Measurements from ENCODE around the gene HLA-DQA1. TPM values are rescaled to one million over a fixed set of nuclear protein-coding genes. Genes with fewer than 3 reads are reported as not detected.

HLA-DQA1 gene
- total RNA-seq, 1 experiment from 2014 or later = not detected

DNA sequence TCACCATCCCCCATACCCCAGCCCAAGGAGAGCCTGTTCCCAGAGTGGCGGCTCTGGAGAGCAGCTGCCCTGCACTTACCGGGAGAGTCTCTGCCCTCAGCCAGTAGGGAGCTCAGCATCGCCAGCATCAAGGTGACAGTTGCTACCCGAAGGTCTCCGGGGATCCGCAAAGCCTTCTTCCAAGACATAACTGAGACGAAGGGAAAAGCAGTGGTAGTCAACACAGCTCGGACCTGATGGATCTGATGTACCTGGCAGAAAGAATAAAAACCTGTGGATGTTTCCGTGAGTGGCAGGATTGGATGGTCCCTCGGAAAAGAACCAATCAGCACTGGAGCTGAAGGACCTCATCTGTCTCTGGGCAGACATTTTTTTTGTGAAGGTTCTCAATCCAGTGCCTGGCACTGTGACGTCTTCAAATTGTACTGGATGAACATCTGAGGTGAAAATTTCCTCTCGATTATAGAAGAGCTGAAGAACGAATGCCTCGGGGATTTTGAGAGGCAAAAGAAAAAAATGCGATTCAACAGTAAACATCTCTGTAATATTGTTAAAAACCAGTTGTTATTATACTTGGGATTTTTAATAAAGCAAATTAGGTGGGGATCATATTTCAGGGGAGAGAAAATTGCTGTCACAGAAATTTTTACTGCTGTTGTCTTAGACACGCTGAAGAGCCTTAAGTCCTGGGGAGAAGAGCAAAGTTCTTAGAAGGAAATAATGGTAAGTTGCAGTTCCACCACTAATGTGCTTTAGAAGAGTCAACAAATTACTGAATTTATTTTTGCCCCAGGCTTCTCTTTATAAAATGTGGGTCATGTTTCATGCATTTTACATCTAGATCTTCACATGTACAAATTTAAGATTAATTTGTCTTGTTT, 29.5 kb downstream of the HLA-DQA1 start, which contains the start of gene HLA-DQB1:
TSS of gene HLA-DQB1 (minus strand) at position 238 of the 881 bp plus-strand sequence. CDS start at position 188, 50 bp downstream.
- ChIA-PET POLR2A (no interaction called here), CTCF (interaction anchor here (0.6 kb wide), 1 partner anchor 265 kb away, joined by 5 read pairs; no protein-coding TSS in a partner anchor)
- intact Hi-C loops (cut with micrococcal nuclease; ENCODE audit: unreplicated experiment) = loop anchor here (5.0 kb wide), 1 partner anchor 36 kb away; no protein-coding TSS in a partner anchor
- no peaks in the 10 kb centered on the region for H3K27me3 ChIP-seq (replicated peaks; ENCODE audit: control insufficient read depth, insufficient read depth, low read length)
- no peaks in the 10 kb centered on the region for H3K9me3 Mint-ChIP-seq (ENCODE audit: unreplicated experiment)
- no peak for DNase-seq
- no peak within 1 kb of the TSS for H3K4me3 Mint-ChIP-seq (ENCODE audit: unreplicated experiment)
- no peaks in the 10 kb centered on the region for H3K4me1 ChIP-seq
- H3K27ac Mint-ChIP-seq (ENCODE audit: unreplicated experiment) = no peak within 1 kb of the TSS
- H3K36me3 ChIP-seq (ENCODE audit: control insufficient read depth, insufficient read depth, low read length) = no peaks in the 10 kb centered on the region
- no peak within 1 kb of the TSS for H3K4me3 ChIP-seq (ENCODE audit: low read depth, low read length)
- no peaks in the 10 kb centered on the region for H3K4me1 Mint-ChIP-seq (ENCODE audit: low read depth, unreplicated experiment)
- TF ChIP-seq, protein P1, sequence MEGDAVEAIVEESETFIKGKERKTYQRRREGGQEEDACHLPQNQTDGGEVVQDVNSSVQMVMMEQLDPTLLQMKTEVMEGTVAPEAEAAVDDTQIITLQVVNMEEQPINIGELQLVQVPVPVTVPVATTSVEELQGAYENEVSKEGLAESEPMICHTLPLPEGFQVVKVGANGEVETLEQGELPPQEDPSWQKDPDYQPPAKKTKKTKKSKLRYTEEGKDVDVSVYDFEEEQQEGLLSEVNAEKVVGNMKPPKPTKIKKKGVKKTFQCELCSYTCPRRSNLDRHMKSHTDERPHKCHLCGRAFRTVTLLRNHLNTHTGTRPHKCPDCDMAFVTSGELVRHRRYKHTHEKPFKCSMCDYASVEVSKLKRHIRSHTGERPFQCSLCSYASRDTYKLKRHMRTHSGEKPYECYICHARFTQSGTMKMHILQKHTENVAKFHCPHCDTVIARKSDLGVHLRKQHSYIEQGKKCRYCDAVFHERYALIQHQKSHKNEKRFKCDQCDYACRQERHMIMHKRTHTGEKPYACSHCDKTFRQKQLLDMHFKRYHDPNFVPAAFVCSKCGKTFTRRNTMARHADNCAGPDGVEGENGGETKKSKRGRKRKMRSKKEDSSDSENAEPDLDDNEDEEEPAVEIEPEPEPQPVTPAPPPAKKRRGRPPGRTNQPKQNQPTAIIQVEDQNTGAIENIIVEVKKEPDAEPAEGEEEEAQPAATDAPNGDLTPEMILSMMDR (IDR thresholded peaks at IDR 0.05; ENCODE audit: insufficient read depth in 1 of 2, low read depth in 1 of 2, low read length in 1 of 2, severe bottlenecking in 1 of 2, unreplicated experiment in 1 of 2) = no peak
- H3K27me3 Mint-ChIP-seq (ENCODE audit: insufficient read depth, unreplicated experiment) = peaks cover 11% of the 10 kb centered on the region
- H3K36me3 Mint-ChIP-seq (ENCODE audit: insufficient read depth, unreplicated experiment) = no peaks in the 10 kb centered on the region
- no TSS peak for BruUV-seq (replicated peaks)
- H3K9me3 ChIP-seq = no peaks in the 10 kb centered on the region

DNA sequence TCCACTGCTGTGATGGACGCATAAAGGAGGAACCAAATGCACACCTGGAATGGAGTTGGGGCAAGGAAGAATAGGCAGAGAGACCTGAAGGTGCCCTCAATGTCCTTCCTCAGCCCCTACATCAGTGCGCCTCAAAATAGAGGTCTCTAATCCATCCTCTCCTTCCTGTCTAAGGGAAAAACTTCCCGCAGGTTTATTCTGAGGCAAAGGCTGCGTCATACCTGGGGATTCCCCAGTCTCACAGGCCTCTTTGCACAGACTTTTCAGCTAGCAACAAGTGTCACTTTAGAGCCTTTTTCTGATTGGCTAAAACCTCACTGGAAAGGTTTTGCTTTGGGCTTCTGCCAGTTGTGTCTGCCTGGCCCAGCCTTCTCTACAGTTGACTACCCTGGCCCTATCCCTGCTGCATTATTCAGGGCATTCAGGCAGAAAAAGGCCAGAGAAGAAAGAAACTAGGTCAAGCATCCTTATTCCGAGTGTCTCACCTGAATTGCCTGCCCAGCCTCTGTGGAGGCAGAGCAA, 31.1 kb downstream of the HLA-DQA1 start:
- intact Hi-C loops (cut with micrococcal nuclease; ENCODE audit: unreplicated experiment) = loop anchor here (5.0 kb wide), 1 partner anchor 34 kb away; no protein-coding TSS in a partner anchor
- H3K36me3 Mint-ChIP-seq (ENCODE audit: insufficient read depth, unreplicated experiment) = no peaks in the 10 kb centered on the region
- H3K4me3 Mint-ChIP-seq (ENCODE audit: unreplicated experiment) = no peak overlapping the region
- no peak overlapping the region for H3K4me3 ChIP-seq (ENCODE audit: low read depth, low read length)
- H3K4me1 ChIP-seq = no peaks in the 10 kb centered on the region
- H3K9me3 Mint-ChIP-seq (ENCODE audit: unreplicated experiment) = no peaks in the 10 kb centered on the region
- H3K9me3 ChIP-seq = no peaks in the 10 kb centered on the region
- no peaks in the 10 kb centered on the region for H3K27me3 ChIP-seq (replicated peaks; ENCODE audit: control insufficient read depth, insufficient read depth, low read length)
- DNase-seq = no peak
- BruUV-seq (replicated peaks) = no TSS peak
- H3K27me3 Mint-ChIP-seq (ENCODE audit: insufficient read depth, unreplicated experiment) = peaks cover 11% of the 10 kb centered on the region
- TF ChIP-seq, protein P1 (IDR thresholded peaks at IDR 0.05; ENCODE audit: insufficient read depth in 1 of 2, low read depth in 1 of 2, low read length in 1 of 2, severe bottlenecking in 1 of 2, unreplicated experiment in 1 of 2) = no peak
- no peaks in the 10 kb centered on the region for H3K4me1 Mint-ChIP-seq (ENCODE audit: low read depth, unreplicated experiment)
- H3K27ac Mint-ChIP-seq (ENCODE audit: unreplicated experiment) = no peak overlapping the region
- ChIA-PET CTCF (no interaction called here), POLR2A (no interaction called here)
- H3K36me3 ChIP-seq (ENCODE audit: control insufficient read depth, insufficient read depth, low read length) = no peaks in the 10 kb centered on the region

DNA sequence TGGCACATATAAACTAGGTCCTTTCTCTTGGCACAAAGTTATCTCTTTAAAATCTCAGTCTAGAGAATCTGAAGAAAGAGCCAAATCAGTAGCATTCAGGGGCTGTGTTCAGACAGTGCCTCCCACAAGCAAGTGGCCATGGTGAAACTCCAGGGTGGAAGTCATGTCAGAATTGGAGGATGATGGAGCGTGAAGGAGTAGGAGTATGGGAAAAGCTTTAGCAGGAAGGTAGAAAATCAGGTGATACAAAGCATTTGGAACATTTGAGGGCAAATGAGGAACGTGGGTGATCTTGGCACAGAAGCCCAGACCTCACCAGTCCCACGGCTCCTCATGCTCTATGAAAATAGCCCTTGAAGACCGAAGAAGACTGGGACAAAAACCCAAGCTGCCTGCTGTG, 32.0 kb downstream of the HLA-DQA1 start:
- no peak overlapping the region for H3K4me3 ChIP-seq (ENCODE audit: low read depth, low read length)
- no peaks in the 10 kb centered on the region for H3K36me3 ChIP-seq (ENCODE audit: control insufficient read depth, insufficient read depth, low read length)
- H3K27me3 ChIP-seq (replicated peaks; ENCODE audit: control insufficient read depth, insufficient read depth, low read length) = no peaks in the 10 kb centered on the region
- ChIA-PET CTCF (no interaction called here), POLR2A (no interaction called here)
- Mint-ChIP-seq H3K4me3 (ENCODE audit: unreplicated experiment) (no peak overlapping the region), H3K27me3 (ENCODE audit: insufficient read depth, unreplicated experiment) (peaks cover 11% of the 10 kb centered on the region), H3K9me3 (ENCODE audit: unreplicated experiment) (no peaks in the 10 kb centered on the region), H3K27ac (ENCODE audit: unreplicated experiment) (no peak overlapping the region), H3K36me3 (ENCODE audit: insufficient read depth, unreplicated experiment) (no peaks in the 10 kb centered on the region), H3K4me1 (ENCODE audit: low read depth, unreplicated experiment) (no peaks in the 10 kb centered on the region)
- H3K4me1 ChIP-seq = no peaks in the 10 kb centered on the region
- intact Hi-C loops (cut with micrococcal nuclease; ENCODE audit: unreplicated experiment) = loop anchor here (5.0 kb wide), 1 partner anchor 33 kb away; no protein-coding TSS in a partner anchor
- no peak for DNase-seq
- TF ChIP-seq, protein P1 (IDR thresholded peaks at IDR 0.05; ENCODE audit: insufficient read depth in 1 of 2, low read depth in 1 of 2, low read length in 1 of 2, severe bottlenecking in 1 of 2, unreplicated experiment in 1 of 2) = no peak
- no TSS peak for BruUV-seq (replicated peaks)
- no peaks in the 10 kb centered on the region for H3K9me3 ChIP-seq

Data from Caco-2 (cell line).